ENCODE data around the gene FBXO31.
A peak's percentile ranks its signal among the peaks of the same experiment; 100 is the strongest.

Gene FBXO31

GRCh38 chr16:87350031-87350430 lies 33.5 kb downstream of the FBXO31 start:
- Histone ChIP-seq H3K27me3 (ENCODE audit: insufficient read depth, low read length) (no peaks in the 10 kb centered on the region), H3K9me3 (ENCODE audit: low read length) (no peaks in the 10 kb centered on the region), H3F3A (ENCODE audit: insufficient read depth, low read length) (no peaks in the 10 kb centered on the region), H3K79me2 (ENCODE audit: insufficient read depth, low read length) (no peaks in the 10 kb centered on the region), H3K4me3 (ENCODE audit: low read depth, low read length, poor library complexity, severe bottlenecking) (no peak overlapping the region), H3K9ac (ENCODE audit: low read length) (no peak overlapping the region), H3K4me1 (ENCODE audit: insufficient read depth, low read length, severe bottlenecking) (no peaks in the 10 kb centered on the region), H3K27ac (ENCODE audit: low read depth, low read length, poor library complexity, severe bottlenecking) (no peak overlapping the region), H4K20me1 (ENCODE audit: insufficient read depth, low read length) (no peaks in the 10 kb centered on the region), H3K4me2 (ENCODE audit: low read length) (no peak overlapping the region), H2AFZ (ENCODE audit: low read length) (no peak overlapping the region), H3K36me3 (ENCODE audit: insufficient read depth, low read length) (peaks cover 18% of the 10 kb centered on the region; the same call in 1 of the 2 replicates), H3K9me2 (ENCODE audit: low read depth, low read length) (no peaks in the 10 kb centered on the region)
- TF ChIP-seq CTCF (IDR thresholded peaks at IDR 0.05; ENCODE audit: low read length) (no peak), EZH2 (IDR thresholded peaks at IDR 0.05; ENCODE audit: borderline replicate concordance, low read length) (no peak)

GRCh38 chr16:87348616-87349157 lies 34.9 kb downstream of the FBXO31 start:
- Histone ChIP-seq H3K27me3 (ENCODE audit: insufficient read depth, low read length) (no peaks in the 10 kb centered on the region), H3K36me3 (ENCODE audit: insufficient read depth, low read length) (peaks cover 24% of the 10 kb centered on the region; the same call in 1 of the 2 replicates)
- TF ChIP-seq CTCF (IDR thresholded peaks at IDR 0.05; ENCODE audit: low read length) (no peak), EZH2 (IDR thresholded peaks at IDR 0.05; ENCODE audit: borderline replicate concordance, low read length) (no peak)

GRCh38 chr16:87347932-87348615 lies 35.5 kb downstream of the FBXO31 start:
- H4K20me1 ChIP-seq (ENCODE audit: insufficient read depth, low read length), result no peaks in the 10 kb centered on the region
- H3K36me3 ChIP-seq (ENCODE audit: insufficient read depth, low read length), result peaks cover 29% of the 10 kb centered on the region; the same call in 1 of the 2 replicates
- H3K27me3 ChIP-seq (ENCODE audit: insufficient read depth, low read length), result no peaks in the 10 kb centered on the region
- no peaks in the 10 kb centered on the region for H3K9me2 ChIP-seq (ENCODE audit: low read depth, low read length)
- H3K9ac ChIP-seq (ENCODE audit: low read length), result no peak overlapping the region
- no peaks in the 10 kb centered on the region for H3F3A ChIP-seq (ENCODE audit: insufficient read depth, low read length)
- no peak overlapping the region for H3K4me2 ChIP-seq (ENCODE audit: low read length)
- no peaks in the 10 kb centered on the region for H3K9me3 ChIP-seq (ENCODE audit: low read length)
- no peaks in the 10 kb centered on the region for H3K4me1 ChIP-seq (ENCODE audit: insufficient read depth, low read length, severe bottlenecking)
- H3K27ac ChIP-seq (ENCODE audit: low read depth, low read length, poor library complexity, severe bottlenecking), result no peak overlapping the region
- TF ChIP-seq CTCF (IDR thresholded peaks at IDR 0.05; ENCODE audit: low read length), result peak; percentile 14; the same call in 1 of the 2 replicates
- TF ChIP-seq EZH2 (IDR thresholded peaks at IDR 0.05; ENCODE audit: borderline replicate concordance, low read length), result no peak
- H3K4me3 ChIP-seq (ENCODE audit: low read depth, low read length, poor library complexity, severe bottlenecking), result no peak overlapping the region
- H3K79me2 ChIP-seq (ENCODE audit: insufficient read depth, low read length), result no peaks in the 10 kb centered on the region
- no peak overlapping the region for H2AFZ ChIP-seq (ENCODE audit: low read length)

More at GRCh38 chr16:87348616-87349157, 34.9 kb downstream of the FBXO31 start:
- no peak overlapping the region for H2AFZ ChIP-seq (ENCODE audit: low read length)
- no peak overlapping the region for H3K4me2 ChIP-seq (ENCODE audit: low read length)
- H3K4me1 ChIP-seq (ENCODE audit: insufficient read depth, low read length, severe bottlenecking), result no peaks in the 10 kb centered on the region
- H3K27ac ChIP-seq (ENCODE audit: low read depth, low read length, poor library complexity, severe bottlenecking), result no peak overlapping the region
- no peaks in the 10 kb centered on the region for H3K9me3 ChIP-seq (ENCODE audit: low read length)
- H3K9me2 ChIP-seq (ENCODE audit: low read depth, low read length), result no peaks in the 10 kb centered on the region
- H3K4me3 ChIP-seq (ENCODE audit: low read depth, low read length, poor library complexity, severe bottlenecking), result no peak overlapping the region
- H4K20me1 ChIP-seq (ENCODE audit: insufficient read depth, low read length), result no peaks in the 10 kb centered on the region
- H3K79me2 ChIP-seq (ENCODE audit: insufficient read depth, low read length), result no peaks in the 10 kb centered on the region
- H3K9ac ChIP-seq (ENCODE audit: low read length), result no peak overlapping the region
- no peaks in the 10 kb centered on the region for H3F3A ChIP-seq (ENCODE audit: insufficient read depth, low read length)
